Suprapubic skin (tissue), 4 donors: ENCODE results near the gene CHST11. TPM values are rescaled to one million over a fixed set of nuclear protein-coding genes. Genes with fewer than 3 reads are reported as not detected.

ENCODE experiments used
- DNase-seq, 2 donors: peaks; one replicate each; pipeline ENCODE4 v3.0.0-alpha.2; 2019; ENCODE audit warnings: low spot score in 2 of 2
- H3K27ac ChIP-seq: fragments of 200-600 bp; sonication (generic); one replicate; pipeline ENCODE4 v1.5.1; 2019
- H3K27me3 ChIP-seq: fragments of 200-600 bp; sonication (generic); one replicate; pipeline ENCODE4 v1.5.1; 2019
- H3K36me3 ChIP-seq: fragments of 200-600 bp; sonication (generic); one replicate; pipeline ENCODE4 v1.5.1; 2019
- H3K4me1 ChIP-seq: fragments of 200-600 bp; sonication (generic); one replicate; pipeline ENCODE4 v1.5.1; 2019
- H3K4me3 ChIP-seq: fragments of 200-600 bp; sonication (generic); one replicate; pipeline ENCODE4 v1.5.1; 2019; ENCODE audit warnings: mild to moderate bottlenecking
- H3K9me3 ChIP-seq: fragments of 200-600 bp; sonication (generic); one replicate; pipeline ENCODE4 v1.5.1; 2019
- EP300 ChIP-seq: sonication (generic); formaldehyde crosslinking; IDR thresholded peaks from one replicate; pipeline ENCODE4 v1.6.1; 2017; ENCODE audit warnings: antibody characterized with exemption
- POLR2A ChIP-seq, 2 donors: fragments of 450-650 bp; IDR thresholded peaks; one replicate each; pipeline ENCODE4 v1.6.1; 2017; ENCODE audit warnings: antibody characterized with exemption in 2 of 2, mild to moderate bottlenecking in 2 of 2, moderate library complexity in 2 of 2
- POLR2AphosphoS5 ChIP-seq, 3 donors: sonication (generic); formaldehyde crosslinking; IDR thresholded peaks; one replicate each; pipeline ENCODE4 v1.6.1; 2017; ENCODE audit warnings: antibody characterized with exemption in 3 of 3
- WGBS: methylation state at CpG from one replicate; pipeline ENCODE4 v1.1.5; 2018; 5-methylcytosine and 5-hydroxymethylcytosine counted together
- total RNA-seq, 4 donors: library from RNA; depleted of rRNA; stranded (reverse); fragments of >200 nt; gene quantifications; one replicate each; pipeline ENCODE4 v1.1.0, GENCODE V29; 2016
- TF ChIP-seq, protein P1 (sequence below), 2 donors: fragments of 200-600 bp in 1 of 2; fragments of 450-650 bp in 1 of 2; sonication (generic) in 1 of 2; IDR thresholded peaks; one replicate each; pipeline ENCODE4 v1.5.1; 2016 to 2019; ENCODE audit warnings: antibody characterized with exemption in 2 of 2, mild to moderate bottlenecking in 1 of 2, moderate library complexity in 1 of 2

CHST11 gene
- total RNA-seq, 4 donors from 2014 or later: 1.8 to 5.8 (median 3.8) TPM

DNA sequence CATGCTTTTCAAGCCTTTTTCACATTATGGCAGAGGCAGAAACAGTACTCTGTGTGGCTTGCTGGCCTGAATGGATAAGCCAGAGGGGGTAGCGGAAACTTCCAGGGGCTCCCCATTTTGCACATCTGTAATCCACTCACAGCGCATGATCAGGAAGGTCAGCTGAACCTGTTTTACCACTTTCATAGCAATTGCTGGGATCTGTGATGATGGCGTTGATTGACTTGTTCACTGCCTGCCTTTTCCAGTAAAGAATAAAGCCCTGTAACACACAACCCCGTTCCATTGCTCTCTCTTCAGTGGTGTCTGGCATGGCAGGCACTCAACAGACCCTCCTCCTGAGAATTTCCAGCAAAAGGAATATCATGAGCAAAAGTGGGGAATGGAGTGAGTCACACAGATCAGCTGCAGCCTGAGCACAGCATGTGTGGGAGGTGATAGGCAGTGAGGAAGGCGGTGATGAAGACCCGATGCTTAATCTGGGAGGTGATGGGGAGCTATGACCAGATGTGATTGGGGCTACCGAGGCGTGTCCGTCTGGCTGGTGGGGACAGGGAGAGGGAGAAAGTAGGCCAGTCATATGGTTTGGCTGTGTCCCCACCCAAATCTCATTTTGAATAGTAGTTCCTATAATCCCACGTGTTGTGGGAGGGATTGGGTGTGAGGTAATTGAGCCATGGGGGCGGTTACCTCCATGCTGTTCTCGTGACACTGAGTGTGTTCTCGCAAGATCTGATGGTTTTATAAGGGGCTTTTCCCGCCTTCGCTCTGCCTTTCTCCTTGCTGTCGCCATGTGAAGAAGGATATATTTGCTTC, 44.7 kb upstream of the CHST11 start:
- Histone ChIP-seq H3K9me3 (no peaks in the 10 kb centered on the region), H3K4me3 (no peak overlapping the region), H3K4me1 (no peaks in the 10 kb centered on the region), H3K27me3 (no peaks in the 10 kb centered on the region), H3K27ac (no peak overlapping the region), H3K36me3 (no peaks in the 10 kb centered on the region)
- 77% methylated on average over 15 of the region's 16 CpGs for WGBS
- no peak for DNase-seq
- TF ChIP-seq POLR2AphosphoS5 (IDR thresholded peaks at IDR 0.05): no peak
- TF ChIP-seq EP300: no peak
- no peak for TF ChIP-seq POLR2A (IDR thresholded peaks at IDR 0.05)
- TF ChIP-seq, protein P1, sequence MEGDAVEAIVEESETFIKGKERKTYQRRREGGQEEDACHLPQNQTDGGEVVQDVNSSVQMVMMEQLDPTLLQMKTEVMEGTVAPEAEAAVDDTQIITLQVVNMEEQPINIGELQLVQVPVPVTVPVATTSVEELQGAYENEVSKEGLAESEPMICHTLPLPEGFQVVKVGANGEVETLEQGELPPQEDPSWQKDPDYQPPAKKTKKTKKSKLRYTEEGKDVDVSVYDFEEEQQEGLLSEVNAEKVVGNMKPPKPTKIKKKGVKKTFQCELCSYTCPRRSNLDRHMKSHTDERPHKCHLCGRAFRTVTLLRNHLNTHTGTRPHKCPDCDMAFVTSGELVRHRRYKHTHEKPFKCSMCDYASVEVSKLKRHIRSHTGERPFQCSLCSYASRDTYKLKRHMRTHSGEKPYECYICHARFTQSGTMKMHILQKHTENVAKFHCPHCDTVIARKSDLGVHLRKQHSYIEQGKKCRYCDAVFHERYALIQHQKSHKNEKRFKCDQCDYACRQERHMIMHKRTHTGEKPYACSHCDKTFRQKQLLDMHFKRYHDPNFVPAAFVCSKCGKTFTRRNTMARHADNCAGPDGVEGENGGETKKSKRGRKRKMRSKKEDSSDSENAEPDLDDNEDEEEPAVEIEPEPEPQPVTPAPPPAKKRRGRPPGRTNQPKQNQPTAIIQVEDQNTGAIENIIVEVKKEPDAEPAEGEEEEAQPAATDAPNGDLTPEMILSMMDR (IDR thresholded peaks at IDR 0.05): no peak

DNA sequence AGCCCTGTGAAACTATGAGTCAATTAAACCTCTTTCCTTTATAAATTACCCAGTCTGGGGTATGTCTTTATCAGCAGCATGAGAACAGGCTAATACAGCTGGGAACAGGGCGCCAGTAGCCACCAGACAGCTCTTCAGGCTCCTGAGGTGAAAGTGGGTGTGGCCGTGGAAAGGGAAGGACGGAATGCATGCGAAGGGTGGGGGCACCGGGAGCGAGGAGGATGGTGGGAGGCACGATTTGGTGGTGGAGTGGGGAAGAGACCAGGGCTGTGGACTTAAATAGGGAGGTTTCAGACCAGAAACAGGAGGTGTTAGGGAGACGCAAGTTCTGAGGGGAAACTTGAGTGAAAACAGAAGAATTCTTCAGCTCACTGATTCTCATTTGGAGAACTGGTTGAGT, 44.1 kb upstream of the CHST11 start:
- WGBS: 68% methylated on average over 8 of the region's 8 CpGs
- no peak overlapping the region for H3K27ac ChIP-seq
- H3K36me3 ChIP-seq: no peaks in the 10 kb centered on the region
- TF ChIP-seq EP300 (no peak), POLR2AphosphoS5 (IDR thresholded peaks at IDR 0.05) (no peak), POLR2A (IDR thresholded peaks at IDR 0.05) (no peak)
- TF ChIP-seq, protein P1 (IDR thresholded peaks at IDR 0.05): no peak
- H3K4me3 ChIP-seq: no peak overlapping the region
- H3K27me3 ChIP-seq: no peaks in the 10 kb centered on the region
- no peak for DNase-seq
- no peaks in the 10 kb centered on the region for H3K9me3 ChIP-seq
- H3K4me1 ChIP-seq: no peaks in the 10 kb centered on the region

GRCh38 chr12:104413330-104413729, 43.4 kb upstream of the CHST11 start:
- H3K27ac ChIP-seq: no peak overlapping the region
- no peaks in the 10 kb centered on the region for H3K9me3 ChIP-seq
- no peaks in the 10 kb centered on the region for H3K4me1 ChIP-seq
- no peaks in the 10 kb centered on the region for H3K36me3 ChIP-seq
- H3K4me3 ChIP-seq: no peak overlapping the region
- WGBS: 80% methylated on average over 6 of the region's 6 CpGs
- no peak for DNase-seq
- H3K27me3 ChIP-seq: no peaks in the 10 kb centered on the region
- TF ChIP-seq EP300: no peak
- no peak for TF ChIP-seq POLR2AphosphoS5 (IDR thresholded peaks at IDR 0.05)
- TF ChIP-seq, protein P1 (IDR thresholded peaks at IDR 0.05): no peak
- TF ChIP-seq POLR2A (IDR thresholded peaks at IDR 0.05): no peak

DNA sequence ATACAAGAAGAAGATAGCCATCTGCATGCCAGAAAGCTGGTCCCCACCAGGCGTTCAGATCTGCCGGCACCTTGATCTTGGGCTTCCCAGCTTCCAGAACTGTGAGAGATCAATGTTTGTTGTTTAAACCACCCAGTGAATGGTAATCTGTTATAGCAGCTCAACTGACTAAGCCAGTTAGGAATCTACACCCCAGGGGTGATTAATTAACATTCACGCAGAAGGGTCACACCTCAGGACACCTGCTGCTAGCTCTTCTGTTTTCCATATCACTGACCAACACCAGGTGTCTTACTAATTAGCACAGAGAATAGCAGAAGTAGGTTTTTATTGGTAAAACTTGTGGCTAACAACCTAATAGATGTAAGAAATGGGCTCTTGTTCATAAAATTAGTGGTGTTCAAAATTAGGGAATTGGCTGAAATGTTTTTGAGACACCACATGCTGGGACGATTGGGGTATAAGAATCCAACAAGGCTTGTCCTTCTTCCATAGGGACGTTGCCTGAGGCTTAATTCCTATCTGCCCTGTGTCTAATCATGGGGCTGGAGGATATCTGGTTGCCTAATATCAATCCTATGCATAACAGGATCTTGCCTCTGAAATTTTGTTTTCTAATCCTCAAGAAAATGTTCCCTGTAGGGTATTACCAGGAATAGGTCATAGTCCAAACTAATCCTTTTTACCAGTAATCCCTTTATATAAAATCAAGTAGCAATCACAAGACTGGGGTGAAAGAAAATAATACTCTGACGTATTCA, 42.0 kb upstream of the CHST11 start:
- Histone ChIP-seq H3K27me3 (no peaks in the 10 kb centered on the region), H3K27ac (no peak overlapping the region), H3K4me3 (no peak overlapping the region), H3K9me3 (no peaks in the 10 kb centered on the region), H3K4me1 (no peaks in the 10 kb centered on the region), H3K36me3 (no peaks in the 10 kb centered on the region)
- TF ChIP-seq POLR2A (IDR thresholded peaks at IDR 0.05): no peak
- TF ChIP-seq, protein P1 (IDR thresholded peaks at IDR 0.05): no peak
- TF ChIP-seq POLR2AphosphoS5 (IDR thresholded peaks at IDR 0.05): no peak
- no peak for TF ChIP-seq EP300
- no peak for DNase-seq
- 40% methylated on average over 6 of the region's 6 CpGs for WGBS

GRCh38 chr12:104415342-104415980, 41.3 kb upstream of the CHST11 start:
- H3K27me3 ChIP-seq: no peaks in the 10 kb centered on the region
- H3K4me1 ChIP-seq: no peaks in the 10 kb centered on the region
- TF ChIP-seq POLR2AphosphoS5 (IDR thresholded peaks at IDR 0.05): no peak
- TF ChIP-seq EP300: no peak
- TF ChIP-seq, protein P1 (IDR thresholded peaks at IDR 0.05): no peak
- TF ChIP-seq POLR2A (IDR thresholded peaks at IDR 0.05): no peak
- DNase-seq: no peak
- H3K27ac ChIP-seq: no peak overlapping the region
- no peaks in the 10 kb centered on the region for H3K9me3 ChIP-seq
- no peaks in the 10 kb centered on the region for H3K36me3 ChIP-seq
- 93% methylated on average over 9 of the region's 9 CpGs for WGBS
- H3K4me3 ChIP-seq: no peak overlapping the region
